HUES64 (cell line): ENCODE results near the gene SUGT1.
"Not testable (repeated sequence)": the region's sequence is repeated elsewhere in the genome, so short reads cannot be mapped to it uniquely, and the experiment has no call there.

Experiments used
- H3K27ac ChIP-seq: 2 replicates; pipeline ENCODE4 v1.7.0; 2013; ENCODE audit warnings: low read depth, low read length, inconsistent platforms
- H3K27me3 ChIP-seq: 2 replicates; pipeline ENCODE4 v1.6.1; 2013; ENCODE audit warnings: mild to moderate bottlenecking, low read length; ENCODE audit not compliant: insufficient read depth
- H3K36me3 ChIP-seq: 2 replicates; pipeline ENCODE4 v1.6.1; 2013; ENCODE audit warnings: mild to moderate bottlenecking, low read length; ENCODE audit not compliant: insufficient read depth
- H3K4me1 ChIP-seq: 2 replicates; pipeline ENCODE4 v1.6.1; 2013; ENCODE audit warnings: mild to moderate bottlenecking, low read length, moderate library complexity; ENCODE audit not compliant: insufficient read depth
- H3K4me3 ChIP-seq: 2 replicates; pipeline ENCODE4 v1.5.1; 2013; ENCODE audit warnings: mild to moderate bottlenecking, low read length, moderate library complexity
- H3K9ac ChIP-seq: 2 replicates; pipeline ENCODE4 v1.6.1; 2013; ENCODE audit warnings: mild to moderate bottlenecking, low read depth, low read length
- H3K9me3 ChIP-seq: 2 replicates; pipeline ENCODE4 v1.6.1; 2013; ENCODE audit warnings: low read depth, low read length; ENCODE audit not compliant: insufficient read depth
- WGBS: fragments of 150-250, 120-280 bp; methylation state at CpG from one replicate; pipeline ENCODE4 v1.1.7; 2013; ENCODE audit warnings: missing lambda C conversion rate; 5-methylcytosine and 5-hydroxymethylcytosine counted together

Gene SUGT1

GRCh38 chr13:52707375-52707774, 54.7 kb downstream of the SUGT1 start:
- H3K9me3 ChIP-seq, result no peaks in the 10 kb centered on the region
- no peak overlapping the region for H3K4me3 ChIP-seq
- no CpG with 5 or more reads among the region's 1 CpG for WGBS
- no peak overlapping the region for H3K27ac ChIP-seq
- peaks cover 13% of the 10 kb centered on the region; the same call in 1 of the 2 replicates for H3K36me3 ChIP-seq
- no peaks in the 10 kb centered on the region for H3K27me3 ChIP-seq
- H3K9ac ChIP-seq, result no peak overlapping the region
- peaks cover 23% of the 10 kb centered on the region for H3K4me1 ChIP-seq

DNA sequence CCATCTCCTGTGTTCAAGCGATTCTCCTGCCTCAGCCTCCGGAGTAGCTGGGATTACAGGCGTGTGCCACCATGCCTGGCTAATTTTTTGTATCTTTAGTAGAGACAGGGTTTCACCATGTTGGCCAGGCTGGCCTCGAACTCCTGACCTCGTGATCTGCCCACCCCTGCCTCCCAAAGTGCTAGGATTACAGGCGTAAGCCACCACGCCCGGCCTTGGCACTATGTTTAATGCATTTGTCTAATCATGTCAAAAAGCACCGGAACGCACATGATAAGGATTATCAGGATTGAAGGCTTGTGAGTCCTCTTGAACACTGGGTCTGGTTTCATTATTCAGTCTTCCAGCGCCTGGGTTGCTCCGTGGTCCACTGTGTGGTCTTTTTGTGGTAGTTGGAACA, 55.6 kb downstream of the SUGT1 start:
- not testable (repeated sequence) for H3K4me3 ChIP-seq, H3K27me3 ChIP-seq, H3K9ac ChIP-seq, H3K9me3 ChIP-seq, H3K27ac ChIP-seq
- peaks cover 24% of the 10 kb centered on the region for H3K4me1 ChIP-seq
- peaks cover 13% of the 10 kb centered on the region; the same call in 1 of the 2 replicates for H3K36me3 ChIP-seq
- 96% methylated on average over 11 of the region's 12 CpGs for WGBS

DNA sequence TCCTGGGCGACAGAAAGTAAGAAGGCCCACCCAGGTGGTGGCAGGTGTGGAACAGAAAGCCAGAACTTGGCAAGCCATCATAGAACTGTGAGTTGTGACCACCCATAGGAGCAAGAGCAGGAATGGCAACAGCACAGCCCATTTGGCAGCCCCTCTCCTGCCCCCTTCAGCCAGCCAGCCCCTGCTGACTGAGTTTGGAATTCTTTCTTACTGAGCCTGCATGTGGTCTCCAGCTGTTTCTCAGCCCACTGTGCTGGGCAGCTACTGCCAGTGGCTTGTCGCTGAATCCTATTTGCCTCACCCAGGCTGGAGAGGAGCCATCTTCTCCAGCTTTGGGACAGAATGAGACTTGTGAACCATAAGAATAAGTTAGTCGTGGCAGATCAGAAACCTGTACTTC, 58.6 kb downstream of the SUGT1 start:
- Histone ChIP-seq H3K36me3 (peaks cover 13% of the 10 kb centered on the region; the same call in 1 of the 2 replicates), H3K9ac (no peak overlapping the region), H3K4me3 (no peak overlapping the region), H3K27me3 (no peaks in the 10 kb centered on the region), H3K27ac (no peak overlapping the region), H3K4me1 (peaks cover 19% of the 10 kb centered on the region), H3K9me3 (no peaks in the 10 kb centered on the region)
- WGBS, result 78% methylated on average over 3 of the region's 3 CpGs

DNA sequence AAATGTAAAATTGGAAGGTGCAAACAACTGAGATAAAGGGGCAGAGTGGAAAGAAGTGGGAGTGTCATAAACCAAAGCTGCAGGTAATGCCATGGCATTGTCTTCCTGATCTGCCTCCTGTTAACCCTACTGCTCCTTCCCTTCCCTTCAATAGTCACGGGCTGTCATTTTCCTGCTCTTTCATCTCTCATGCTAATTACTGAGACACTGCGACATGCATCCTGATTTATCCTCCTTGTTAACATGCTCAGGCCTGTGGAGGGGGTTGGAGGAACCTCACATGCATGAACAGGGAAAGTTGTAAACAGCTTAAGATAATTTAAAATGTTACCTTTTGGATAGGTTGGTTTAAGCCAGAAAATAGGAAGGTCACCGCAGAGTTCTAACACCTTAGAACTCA, 59.7 kb downstream of the SUGT1 start:
- H3K9ac ChIP-seq, result no peak overlapping the region
- no peak overlapping the region for H3K27ac ChIP-seq
- WGBS, result 56% methylated on average over 3 of the region's 3 CpGs
- H3K36me3 ChIP-seq, result peaks cover 13% of the 10 kb centered on the region; the same call in 1 of the 2 replicates
- H3K4me3 ChIP-seq, result no peak overlapping the region
- H3K9me3 ChIP-seq, result no peaks in the 10 kb centered on the region
- H3K4me1 ChIP-seq, result peaks cover 19% of the 10 kb centered on the region
- H3K27me3 ChIP-seq, result no peaks in the 10 kb centered on the region

DNA sequence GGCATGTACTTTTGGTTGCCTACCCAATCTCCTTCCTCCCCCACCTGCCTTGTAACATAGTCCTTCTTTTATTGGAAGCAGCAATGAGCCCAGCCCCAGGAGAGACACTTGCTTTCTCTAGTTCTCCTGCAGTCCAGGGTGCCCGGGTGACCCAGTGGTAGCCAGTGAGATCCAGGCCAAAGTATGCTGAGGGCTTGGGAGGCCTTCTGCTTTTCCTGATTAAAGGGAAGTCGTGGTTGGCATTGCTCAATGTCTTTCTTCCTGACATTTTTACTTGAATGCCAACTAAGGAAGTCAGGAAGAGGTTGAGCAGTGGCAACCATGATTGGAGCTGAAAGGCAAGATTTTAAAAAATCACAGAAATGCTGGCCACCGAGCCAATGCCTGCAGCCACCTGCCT, 61.3 kb downstream of the SUGT1 start:
- H3K4me3 ChIP-seq, result no peak overlapping the region
- H3K27me3 ChIP-seq, result no peaks in the 10 kb centered on the region
- H3K9ac ChIP-seq, result no peak overlapping the region
- WGBS, result 88% methylated on average over 3 of the region's 3 CpGs
- H3K9me3 ChIP-seq, result no peaks in the 10 kb centered on the region
- no peak overlapping the region for H3K27ac ChIP-seq
- peaks cover 19% of the 10 kb centered on the region for H3K4me1 ChIP-seq
- peaks cover 13% of the 10 kb centered on the region; the same call in 1 of the 2 replicates for H3K36me3 ChIP-seq

- not testable (repeated sequence) for H3K27me3 ChIP-seq, H3K4me3 ChIP-seq, H3K27ac ChIP-seq, H3K9ac ChIP-seq, H3K4me1 ChIP-seq
- WGBS, result 77% methylated on average over 6 of the region's 7 CpGs
- Histone ChIP-seq H3K9me3 (peaks cover 11% of the 10 kb centered on the region; the same call in 1 of the 2 replicates), H3K36me3 (peaks cover 35% of the 10 kb centered on the region)
Measured at GRCh38 chr13:52720904-52721303, 68.3 kb downstream of the SUGT1 start.

DNA sequence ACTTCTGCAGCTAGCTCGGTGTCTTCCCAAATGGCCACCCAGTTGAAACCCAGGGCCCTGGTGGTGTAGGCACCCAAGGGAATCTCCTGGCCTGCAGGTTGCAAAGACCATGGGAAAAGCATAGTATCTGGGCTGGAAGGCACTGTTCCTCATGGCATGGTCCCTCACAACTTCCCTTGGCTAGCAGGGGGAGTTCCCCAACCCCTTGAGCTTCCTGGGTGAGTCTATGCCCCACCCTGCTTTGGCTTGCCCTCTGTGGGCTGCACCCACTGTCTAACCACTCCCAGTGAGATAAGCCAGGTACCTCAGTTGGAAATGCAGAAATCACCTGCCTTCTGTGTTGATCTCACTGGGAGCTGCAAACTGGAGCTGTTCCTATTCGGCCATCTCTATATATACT, 68.7 kb downstream of the SUGT1 start:
- H3K27me3 ChIP-seq, H3K4me3 ChIP-seq, H3K4me1 ChIP-seq, H3K9ac ChIP-seq, H3K27ac ChIP-seq: not testable (repeated sequence)
- H3K9me3 ChIP-seq, result peaks cover 11% of the 10 kb centered on the region; the same call in 1 of the 2 replicates
- H3K36me3 ChIP-seq, result peaks cover 35% of the 10 kb centered on the region
- 87% methylated on average over 2 of the region's 2 CpGs for WGBS

DNA sequence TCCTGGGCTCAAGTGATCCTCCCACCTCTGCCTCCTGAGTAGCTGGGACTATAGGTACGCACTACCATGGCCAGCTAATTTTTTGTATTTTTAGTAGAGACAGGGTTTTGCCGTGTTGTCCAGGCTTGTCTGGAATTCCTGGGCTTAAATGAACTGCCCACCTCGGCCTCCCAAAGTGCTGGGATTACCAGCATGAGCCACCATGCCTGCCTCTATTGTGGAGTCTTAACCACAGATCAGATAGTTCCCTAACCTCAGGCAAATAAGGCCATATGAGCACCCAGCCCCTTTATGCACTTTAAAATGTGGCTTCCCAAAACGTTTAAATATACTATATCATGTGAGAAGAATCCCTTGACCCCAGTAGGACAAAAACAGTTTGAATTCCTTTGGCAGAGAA, 70.5 kb downstream of the SUGT1 start:
- Histone ChIP-seq H3K27me3 (no peaks in the 10 kb centered on the region), H3K9ac (no peak overlapping the region), H3K27ac (no peak overlapping the region), H3K36me3 (peaks cover 37% of the 10 kb centered on the region), H3K4me3 (no peak overlapping the region), H3K9me3 (peaks cover 11% of the 10 kb centered on the region; the same call in 1 of the 2 replicates), H3K4me1 (no peaks in the 10 kb centered on the region)
- 97% methylated on average over 4 of the region's 4 CpGs for whole genome bisulfite sequencing

- H3K27ac ChIP-seq, result no peak overlapping the region
- peaks cover 37% of the 10 kb centered on the region for H3K36me3 ChIP-seq
- no peak overlapping the region for H3K4me3 ChIP-seq
- H3K27me3 ChIP-seq, result no peaks in the 10 kb centered on the region
- 0 out of 2 replicates have a peak, but pooled peaks cover 3% of the 10 kb centered on the region for H3K4me1 ChIP-seq
- H3K9me3 ChIP-seq, result peaks cover 10% of the 10 kb centered on the region; the same call in 1 of the 2 replicates
- WGBS, result 80% methylated on average over 1 of the region's 1 CpG
- no peak overlapping the region for H3K9ac ChIP-seq
Measured at GRCh38 chr13:52725302-52725701, 72.7 kb downstream of the SUGT1 start.

- H3K36me3 ChIP-seq, result peaks cover 41% of the 10 kb centered on the region
Measured at GRCh38 chr13:52726258-52726657, 73.6 kb downstream of the SUGT1 start.

DNA sequence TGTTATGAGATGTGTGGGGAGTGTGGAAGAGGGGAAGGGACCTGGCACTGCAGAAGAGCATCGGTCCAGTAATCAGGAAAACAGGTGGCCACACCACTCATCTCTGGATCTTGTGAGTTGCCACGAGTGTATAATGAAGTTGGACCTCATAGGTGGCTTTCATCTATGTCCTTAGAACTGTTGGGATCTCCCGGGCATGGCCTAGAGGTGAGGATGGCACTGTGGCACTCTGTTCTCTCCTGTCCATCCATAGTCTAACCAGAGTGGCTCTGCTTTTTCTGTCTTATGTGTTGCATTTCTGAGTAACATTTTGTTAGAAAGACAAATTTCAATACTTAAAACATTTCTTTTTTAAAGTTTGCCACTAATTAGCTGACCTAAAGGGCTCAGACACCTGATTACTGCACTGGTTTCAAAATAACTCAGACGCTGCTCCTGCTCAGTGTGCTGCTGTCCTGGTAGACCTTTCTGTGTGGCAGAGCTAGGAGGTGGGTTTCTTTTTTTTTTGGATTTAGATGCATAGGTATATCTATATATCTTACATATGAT, 81.5 kb downstream of the SUGT1 start:
- H3K4me1 ChIP-seq, result peaks cover 34% of the 10 kb centered on the region
- no peak overlapping the region for H3K4me3 ChIP-seq
- no peak overlapping the region for H3K27ac ChIP-seq
- H3K36me3 ChIP-seq, result peaks cover 37% of the 10 kb centered on the region
- no peaks in the 10 kb centered on the region for H3K9me3 ChIP-seq
- 94% methylated on average over 4 of the region's 4 CpGs for WGBS
- no peak overlapping the region for H3K9ac ChIP-seq
- peaks cover 7% of the 10 kb centered on the region; the same call in 1 of the 2 replicates for H3K27me3 ChIP-seq

More at GRCh38 chr13:52726258-52726657, 73.6 kb downstream of the SUGT1 start:
- WGBS, result 96% methylated on average over 2 of the region's 2 CpGs
- H3K9ac ChIP-seq, result no peak overlapping the region
- H3K4me3 ChIP-seq, result no peak overlapping the region
- peaks cover 5% of the 10 kb centered on the region; the same call in 1 of the 2 replicates for H3K9me3 ChIP-seq
- H3K27ac ChIP-seq, result no peak overlapping the region
- H3K27me3 ChIP-seq, result no peaks in the 10 kb centered on the region
- 0 out of 2 replicates have a peak, but pooled peaks cover 3% of the 10 kb centered on the region for H3K4me1 ChIP-seq
